Stomach (tissue), 4 donors: Measurements from ENCODE around the gene C1QBP.

Experiments
- POLR2AphosphoS5 ChIP-seq, 3 donors: sonication (generic); formaldehyde crosslinking; IDR thresholded peaks; one replicate each; pipeline ENCODE4 v1.6.1; 2016; ENCODE audit warnings: antibody characterized with exemption in 3 of 3
- TF ChIP-seq, protein P1 (sequence below), 7 experiments: fragments of 450-650 bp in 4 of 7; fragments of 200-600 bp in 3 of 7; sonication (generic) in 3 of 7; IDR thresholded peaks; one replicate each; pipeline ENCODE4 v1.5.1; 2016 to 2019; ENCODE audit warnings: antibody characterized with exemption in 7 of 7, control low read depth in 2 of 7, mild to moderate bottlenecking in 1 of 7

DNA sequence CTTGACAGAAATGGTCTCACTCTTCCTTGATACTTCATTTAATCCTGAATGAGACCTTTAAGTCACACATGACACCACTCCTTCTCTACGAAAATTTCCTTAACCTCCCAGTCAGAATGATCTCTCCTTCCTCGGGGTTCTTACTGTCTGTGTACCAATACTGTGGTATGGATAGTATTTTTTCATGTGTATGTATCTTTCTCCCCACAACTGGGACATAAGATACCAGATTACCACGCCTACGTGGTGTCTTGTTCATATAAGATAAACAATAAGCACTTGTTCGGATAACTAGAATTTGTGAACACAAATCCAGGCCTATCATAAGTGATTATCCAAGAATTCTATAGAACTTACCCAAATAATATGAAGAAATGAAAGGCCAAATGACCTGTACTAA is 30.8 kb downstream of the C1QBP start:
- TF ChIP-seq, protein P1, sequence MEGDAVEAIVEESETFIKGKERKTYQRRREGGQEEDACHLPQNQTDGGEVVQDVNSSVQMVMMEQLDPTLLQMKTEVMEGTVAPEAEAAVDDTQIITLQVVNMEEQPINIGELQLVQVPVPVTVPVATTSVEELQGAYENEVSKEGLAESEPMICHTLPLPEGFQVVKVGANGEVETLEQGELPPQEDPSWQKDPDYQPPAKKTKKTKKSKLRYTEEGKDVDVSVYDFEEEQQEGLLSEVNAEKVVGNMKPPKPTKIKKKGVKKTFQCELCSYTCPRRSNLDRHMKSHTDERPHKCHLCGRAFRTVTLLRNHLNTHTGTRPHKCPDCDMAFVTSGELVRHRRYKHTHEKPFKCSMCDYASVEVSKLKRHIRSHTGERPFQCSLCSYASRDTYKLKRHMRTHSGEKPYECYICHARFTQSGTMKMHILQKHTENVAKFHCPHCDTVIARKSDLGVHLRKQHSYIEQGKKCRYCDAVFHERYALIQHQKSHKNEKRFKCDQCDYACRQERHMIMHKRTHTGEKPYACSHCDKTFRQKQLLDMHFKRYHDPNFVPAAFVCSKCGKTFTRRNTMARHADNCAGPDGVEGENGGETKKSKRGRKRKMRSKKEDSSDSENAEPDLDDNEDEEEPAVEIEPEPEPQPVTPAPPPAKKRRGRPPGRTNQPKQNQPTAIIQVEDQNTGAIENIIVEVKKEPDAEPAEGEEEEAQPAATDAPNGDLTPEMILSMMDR (IDR thresholded peaks at IDR 0.05) = no peak
- TF ChIP-seq POLR2AphosphoS5 (IDR thresholded peaks at IDR 0.05) = no peak
